ENCODE results near the gene TSKS.

DNA sequence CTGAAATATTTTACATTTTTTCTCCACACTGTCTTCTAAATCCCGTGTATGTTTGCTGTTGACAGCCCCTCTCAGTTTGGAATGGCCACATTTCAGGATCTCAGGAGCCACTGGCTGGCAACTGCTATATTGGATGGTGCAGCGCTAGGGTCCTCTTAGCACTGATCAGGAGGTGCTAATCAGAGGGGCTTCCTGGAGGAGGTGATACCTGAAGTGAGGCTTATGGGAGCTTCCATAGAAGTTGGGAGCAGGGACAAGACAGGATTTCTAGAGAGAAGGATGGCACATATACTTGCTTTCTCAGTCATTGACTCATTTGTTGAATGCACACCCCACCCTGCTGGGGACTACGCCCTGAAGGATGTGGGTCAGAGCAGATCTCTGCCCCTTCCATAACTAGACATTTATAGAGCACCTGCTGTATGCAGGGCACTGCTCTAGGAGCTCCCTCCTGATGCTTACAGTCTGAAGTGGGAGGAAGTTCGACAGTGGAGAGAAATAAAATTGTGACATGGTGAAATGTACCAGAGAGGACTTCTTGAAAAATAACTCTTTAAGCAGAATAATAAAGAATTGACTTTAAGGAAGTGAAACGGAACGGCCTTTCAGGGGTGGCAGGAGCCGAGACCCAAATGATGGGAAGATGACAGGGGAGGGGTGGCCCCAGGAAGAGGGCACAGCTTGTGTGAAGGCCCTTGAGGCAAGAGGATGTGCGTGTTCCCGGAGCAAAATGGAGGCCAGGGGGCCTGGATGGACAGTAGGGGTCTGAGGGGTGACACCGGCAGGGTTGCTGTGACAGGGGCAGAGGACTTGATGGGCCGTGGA is 16.8 kb upstream of the TSKS start:
- TF ChIP-seq, protein P1, sequence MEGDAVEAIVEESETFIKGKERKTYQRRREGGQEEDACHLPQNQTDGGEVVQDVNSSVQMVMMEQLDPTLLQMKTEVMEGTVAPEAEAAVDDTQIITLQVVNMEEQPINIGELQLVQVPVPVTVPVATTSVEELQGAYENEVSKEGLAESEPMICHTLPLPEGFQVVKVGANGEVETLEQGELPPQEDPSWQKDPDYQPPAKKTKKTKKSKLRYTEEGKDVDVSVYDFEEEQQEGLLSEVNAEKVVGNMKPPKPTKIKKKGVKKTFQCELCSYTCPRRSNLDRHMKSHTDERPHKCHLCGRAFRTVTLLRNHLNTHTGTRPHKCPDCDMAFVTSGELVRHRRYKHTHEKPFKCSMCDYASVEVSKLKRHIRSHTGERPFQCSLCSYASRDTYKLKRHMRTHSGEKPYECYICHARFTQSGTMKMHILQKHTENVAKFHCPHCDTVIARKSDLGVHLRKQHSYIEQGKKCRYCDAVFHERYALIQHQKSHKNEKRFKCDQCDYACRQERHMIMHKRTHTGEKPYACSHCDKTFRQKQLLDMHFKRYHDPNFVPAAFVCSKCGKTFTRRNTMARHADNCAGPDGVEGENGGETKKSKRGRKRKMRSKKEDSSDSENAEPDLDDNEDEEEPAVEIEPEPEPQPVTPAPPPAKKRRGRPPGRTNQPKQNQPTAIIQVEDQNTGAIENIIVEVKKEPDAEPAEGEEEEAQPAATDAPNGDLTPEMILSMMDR (IDR thresholded peaks at IDR 0.05) = no peak
- no peak for TF ChIP-seq POLR2A (IDR thresholded peaks at IDR 0.05)
